Measurements from ENCODE around the gene PCIF1. TPM values are rescaled to one million over a fixed set of nuclear protein-coding genes. Genes with fewer than 3 reads are reported as not detected.

Gene PCIF1
- total and polyA plus RNA-seq, 9 of the 15 experiments (the other 6 are each of a cell fraction or from before 2014, with no cell fraction given): 5.8 to 29.4 (median 11.3) TPM

DNA sequence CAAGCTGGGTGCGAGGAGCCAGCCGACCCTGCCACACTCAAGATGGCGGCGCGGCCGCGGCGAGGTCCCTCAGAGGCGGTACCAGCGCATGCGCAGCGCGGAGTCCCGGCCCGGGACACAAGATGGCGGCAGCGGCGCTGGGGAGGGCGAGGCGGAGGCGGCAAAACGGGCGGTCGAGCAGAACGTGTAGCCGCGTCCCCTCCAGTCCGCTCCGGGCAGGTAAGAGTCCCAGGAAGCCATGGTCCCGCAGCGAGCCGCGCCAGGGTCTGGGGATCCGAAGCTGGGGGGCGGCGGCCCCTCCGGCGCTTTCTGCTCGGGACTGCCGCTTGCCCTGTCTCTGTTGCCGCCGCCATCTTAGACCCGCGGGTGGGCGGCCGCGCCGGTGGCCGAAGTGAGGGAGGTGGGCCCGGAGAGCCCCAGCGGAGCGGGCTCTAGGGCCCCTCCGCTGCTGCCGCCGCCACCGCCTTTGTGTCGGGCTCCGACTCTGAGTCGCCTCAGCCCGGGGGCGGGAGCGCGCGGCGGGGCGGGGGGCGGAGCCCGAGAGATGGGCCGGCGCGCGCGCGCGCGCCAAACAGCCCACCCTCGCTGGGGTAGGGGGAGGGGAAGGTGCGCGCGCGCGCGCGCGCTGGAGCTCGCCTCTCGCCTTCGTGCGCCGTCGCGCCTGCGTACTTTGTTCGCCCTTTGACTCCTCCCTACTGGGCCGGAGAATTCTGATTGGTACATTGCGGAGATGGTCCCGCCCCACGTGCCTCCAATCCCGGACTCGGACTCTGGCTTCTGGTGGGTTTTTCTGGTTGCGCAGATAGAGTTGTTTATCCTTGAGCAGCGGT lies at the start of gene PCIF1 (continued):
- TF ChIP-seq, protein P1, sequence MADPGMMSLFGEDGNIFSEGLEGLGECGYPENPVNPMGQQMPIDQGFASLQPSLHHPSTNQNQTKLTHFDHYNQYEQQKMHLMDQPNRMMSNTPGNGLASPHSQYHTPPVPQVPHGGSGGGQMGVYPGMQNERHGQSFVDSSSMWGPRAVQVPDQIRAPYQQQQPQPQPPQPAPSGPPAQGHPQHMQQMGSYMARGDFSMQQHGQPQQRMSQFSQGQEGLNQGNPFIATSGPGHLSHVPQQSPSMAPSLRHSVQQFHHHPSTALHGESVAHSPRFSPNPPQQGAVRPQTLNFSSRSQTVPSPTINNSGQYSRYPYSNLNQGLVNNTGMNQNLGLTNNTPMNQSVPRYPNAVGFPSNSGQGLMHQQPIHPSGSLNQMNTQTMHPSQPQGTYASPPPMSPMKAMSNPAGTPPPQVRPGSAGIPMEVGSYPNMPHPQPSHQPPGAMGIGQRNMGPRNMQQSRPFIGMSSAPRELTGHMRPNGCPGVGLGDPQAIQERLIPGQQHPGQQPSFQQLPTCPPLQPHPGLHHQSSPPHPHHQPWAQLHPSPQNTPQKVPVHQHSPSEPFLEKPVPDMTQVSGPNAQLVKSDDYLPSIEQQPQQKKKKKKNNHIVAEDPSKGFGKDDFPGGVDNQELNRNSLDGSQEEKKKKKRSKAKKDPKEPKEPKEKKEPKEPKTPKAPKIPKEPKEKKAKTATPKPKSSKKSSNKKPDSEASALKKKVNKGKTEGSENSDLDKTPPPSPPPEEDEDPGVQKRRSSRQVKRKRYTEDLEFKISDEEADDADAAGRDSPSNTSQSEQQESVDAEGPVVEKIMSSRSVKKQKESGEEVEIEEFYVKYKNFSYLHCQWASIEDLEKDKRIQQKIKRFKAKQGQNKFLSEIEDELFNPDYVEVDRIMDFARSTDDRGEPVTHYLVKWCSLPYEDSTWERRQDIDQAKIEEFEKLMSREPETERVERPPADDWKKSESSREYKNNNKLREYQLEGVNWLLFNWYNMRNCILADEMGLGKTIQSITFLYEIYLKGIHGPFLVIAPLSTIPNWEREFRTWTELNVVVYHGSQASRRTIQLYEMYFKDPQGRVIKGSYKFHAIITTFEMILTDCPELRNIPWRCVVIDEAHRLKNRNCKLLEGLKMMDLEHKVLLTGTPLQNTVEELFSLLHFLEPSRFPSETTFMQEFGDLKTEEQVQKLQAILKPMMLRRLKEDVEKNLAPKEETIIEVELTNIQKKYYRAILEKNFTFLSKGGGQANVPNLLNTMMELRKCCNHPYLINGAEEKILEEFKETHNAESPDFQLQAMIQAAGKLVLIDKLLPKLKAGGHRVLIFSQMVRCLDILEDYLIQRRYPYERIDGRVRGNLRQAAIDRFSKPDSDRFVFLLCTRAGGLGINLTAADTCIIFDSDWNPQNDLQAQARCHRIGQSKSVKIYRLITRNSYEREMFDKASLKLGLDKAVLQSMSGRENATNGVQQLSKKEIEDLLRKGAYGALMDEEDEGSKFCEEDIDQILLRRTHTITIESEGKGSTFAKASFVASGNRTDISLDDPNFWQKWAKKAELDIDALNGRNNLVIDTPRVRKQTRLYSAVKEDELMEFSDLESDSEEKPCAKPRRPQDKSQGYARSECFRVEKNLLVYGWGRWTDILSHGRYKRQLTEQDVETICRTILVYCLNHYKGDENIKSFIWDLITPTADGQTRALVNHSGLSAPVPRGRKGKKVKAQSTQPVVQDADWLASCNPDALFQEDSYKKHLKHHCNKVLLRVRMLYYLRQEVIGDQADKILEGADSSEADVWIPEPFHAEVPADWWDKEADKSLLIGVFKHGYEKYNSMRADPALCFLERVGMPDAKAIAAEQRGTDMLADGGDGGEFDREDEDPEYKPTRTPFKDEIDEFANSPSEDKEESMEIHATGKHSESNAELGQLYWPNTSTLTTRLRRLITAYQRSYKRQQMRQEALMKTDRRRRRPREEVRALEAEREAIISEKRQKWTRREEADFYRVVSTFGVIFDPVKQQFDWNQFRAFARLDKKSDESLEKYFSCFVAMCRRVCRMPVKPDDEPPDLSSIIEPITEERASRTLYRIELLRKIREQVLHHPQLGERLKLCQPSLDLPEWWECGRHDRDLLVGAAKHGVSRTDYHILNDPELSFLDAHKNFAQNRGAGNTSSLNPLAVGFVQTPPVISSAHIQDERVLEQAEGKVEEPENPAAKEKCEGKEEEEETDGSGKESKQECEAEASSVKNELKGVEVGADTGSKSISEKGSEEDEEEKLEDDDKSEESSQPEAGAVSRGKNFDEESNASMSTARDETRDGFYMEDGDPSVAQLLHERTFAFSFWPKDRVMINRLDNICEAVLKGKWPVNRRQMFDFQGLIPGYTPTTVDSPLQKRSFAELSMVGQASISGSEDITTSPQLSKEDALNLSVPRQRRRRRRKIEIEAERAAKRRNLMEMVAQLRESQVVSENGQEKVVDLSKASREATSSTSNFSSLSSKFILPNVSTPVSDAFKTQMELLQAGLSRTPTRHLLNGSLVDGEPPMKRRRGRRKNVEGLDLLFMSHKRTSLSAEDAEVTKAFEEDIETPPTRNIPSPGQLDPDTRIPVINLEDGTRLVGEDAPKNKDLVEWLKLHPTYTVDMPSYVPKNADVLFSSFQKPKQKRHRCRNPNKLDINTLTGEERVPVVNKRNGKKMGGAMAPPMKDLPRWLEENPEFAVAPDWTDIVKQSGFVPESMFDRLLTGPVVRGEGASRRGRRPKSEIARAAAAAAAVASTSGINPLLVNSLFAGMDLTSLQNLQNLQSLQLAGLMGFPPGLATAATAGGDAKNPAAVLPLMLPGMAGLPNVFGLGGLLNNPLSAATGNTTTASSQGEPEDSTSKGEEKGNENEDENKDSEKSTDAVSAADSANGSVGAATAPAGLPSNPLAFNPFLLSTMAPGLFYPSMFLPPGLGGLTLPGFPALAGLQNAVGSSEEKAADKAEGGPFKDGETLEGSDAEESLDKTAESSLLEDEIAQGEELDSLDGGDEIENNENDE (IDR thresholded peaks at IDR 0.05; ENCODE audit: low read depth, low read length): no peak
- TF ChIP-seq ZNF165 (CRISPR knock-in tag; IDR thresholded peaks at IDR 0.05; ENCODE audit: borderline replicate concordance) (0 out of 2 replicates have a peak, but pooled peaks have one; percentile 52), SMAD2 (IDR thresholded peaks at IDR 0.05; ENCODE audit: low read depth, low read length) (no peak), ZNF3 (CRISPR knock-in tag; IDR thresholded peaks at IDR 0.05) (no peak), WHSC1 (IDR thresholded peaks at IDR 0.05; ENCODE audit: low read length) (no peak), SMAD1 (IDR thresholded peaks at IDR 0.05; ENCODE audit: low read depth, low read length, partially characterized antibody) (peak; percentile 77), NR2C1 (IDR thresholded peaks at IDR 0.05) (peak; percentile 62), NR2C1 (tag; IDR thresholded peaks at IDR 0.05) (peak; percentile 68), CREB1 (IDR thresholded peaks at IDR 0.05) (peak; percentile 72; the same call in 1 of the 2 replicates), CREB1 (CRISPR knock-in tag; IDR thresholded peaks at IDR 0.05) (no peak), POLR2H (tag; IDR thresholded peaks at IDR 0.05; ENCODE audit: low read depth) (peak; percentile 94), RAD21 (CRISPR knock-in tag; conservative IDR thresholded peaks at IDR 0.05 in 1 of 2, IDR thresholded peaks at IDR 0.05 in 1 of 2) (no peak; a peak in 1 of 4 replicates), HNRNPK (IDR thresholded peaks at IDR 0.05; ENCODE audit: low read depth, low read length, poor library complexity, severe bottlenecking) (peak; percentile 60), SMARCA5 (IDR thresholded peaks at IDR 0.05) (no peak)
- TF ChIP-seq, protein P2, sequence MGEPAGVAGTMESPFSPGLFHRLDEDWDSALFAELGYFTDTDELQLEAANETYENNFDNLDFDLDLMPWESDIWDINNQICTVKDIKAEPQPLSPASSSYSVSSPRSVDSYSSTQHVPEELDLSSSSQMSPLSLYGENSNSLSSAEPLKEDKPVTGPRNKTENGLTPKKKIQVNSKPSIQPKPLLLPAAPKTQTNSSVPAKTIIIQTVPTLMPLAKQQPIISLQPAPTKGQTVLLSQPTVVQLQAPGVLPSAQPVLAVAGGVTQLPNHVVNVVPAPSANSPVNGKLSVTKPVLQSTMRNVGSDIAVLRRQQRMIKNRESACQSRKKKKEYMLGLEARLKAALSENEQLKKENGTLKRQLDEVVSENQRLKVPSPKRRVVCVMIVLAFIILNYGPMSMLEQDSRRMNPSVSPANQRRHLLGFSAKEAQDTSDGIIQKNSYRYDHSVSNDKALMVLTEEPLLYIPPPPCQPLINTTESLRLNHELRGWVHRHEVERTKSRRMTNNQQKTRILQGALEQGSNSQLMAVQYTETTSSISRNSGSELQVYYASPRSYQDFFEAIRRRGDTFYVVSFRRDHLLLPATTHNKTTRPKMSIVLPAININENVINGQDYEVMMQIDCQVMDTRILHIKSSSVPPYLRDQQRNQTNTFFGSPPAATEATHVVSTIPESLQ (CRISPR knock-in tag; IDR thresholded peaks at IDR 0.05): peak; percentile 95; the same call in 1 of the 2 replicates

Data from K562 (cell line).